ENCODE data around the gene HOXD1.

HOXD1 gene

DNA sequence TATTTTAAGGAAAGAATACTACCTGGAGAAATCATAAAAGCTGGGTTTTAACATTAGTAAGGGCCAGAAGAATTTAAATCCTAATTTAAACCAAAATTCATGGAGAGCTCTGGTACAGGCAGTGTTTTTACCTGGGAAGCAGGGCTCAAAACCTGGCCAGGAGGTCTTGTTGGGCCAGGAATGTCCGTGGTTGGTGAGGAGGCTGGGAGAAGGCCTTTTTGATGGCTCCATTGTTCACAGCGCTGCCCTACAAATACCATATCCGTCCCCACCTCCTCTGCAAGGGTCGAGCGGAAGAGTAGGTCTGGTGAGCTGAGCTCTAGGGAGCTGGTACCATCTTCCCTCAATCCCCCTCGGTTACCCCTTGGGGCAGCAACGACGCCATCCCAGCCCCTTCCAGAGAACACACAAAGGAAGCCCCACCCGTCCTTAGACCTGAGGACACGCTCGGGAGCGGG lies 10.9 kb upstream of the HOXD1 start:
- H3K27me3 Mint-ChIP-seq (ENCODE audit: low read depth) = peaks cover 26% of the 10 kb centered on the region

DNA sequence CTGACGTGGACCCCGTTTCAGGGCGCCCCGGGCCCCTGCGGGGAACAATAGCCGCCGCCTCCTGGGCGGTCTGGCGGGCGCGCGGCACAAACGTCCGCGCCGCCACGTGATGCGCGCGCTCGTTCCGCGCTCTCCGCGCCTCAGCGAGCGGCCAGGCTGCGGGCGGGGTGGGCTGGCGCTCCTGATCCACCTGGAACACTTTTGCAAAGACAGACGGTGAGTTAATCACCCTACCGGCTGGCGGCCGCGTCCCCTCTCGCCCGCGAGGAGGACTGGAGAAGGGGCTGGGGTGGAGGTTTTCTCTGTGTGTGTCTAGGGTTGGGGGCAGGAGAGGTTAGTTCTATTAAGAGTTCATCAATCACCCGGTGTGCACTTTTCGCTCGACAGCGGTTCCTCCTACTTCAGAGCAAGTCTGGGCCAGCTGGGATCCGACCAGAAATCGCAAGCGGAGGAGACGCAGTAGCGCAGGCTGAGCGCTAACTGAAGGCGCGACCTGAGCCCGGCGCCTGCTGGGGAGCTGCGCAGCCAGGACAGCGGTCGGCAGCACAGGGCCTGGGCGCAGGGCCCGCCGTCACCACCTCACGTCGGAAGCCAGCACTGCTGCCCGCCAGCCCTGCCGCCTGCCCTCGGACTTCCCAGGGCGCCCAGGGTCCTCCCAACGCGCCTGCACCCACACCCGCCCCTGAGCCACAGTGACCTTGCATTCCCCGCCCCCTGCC lies 10.3 kb upstream of the HOXD1 start:
- Mint-ChIP-seq H3K36me3 (ENCODE audit: low read depth) (peaks cover 10% of the 10 kb centered on the region), H3K4me3 (peak overlapping the region; percentile 80 to 93 (median 84)), H3K27me3 (ENCODE audit: low read depth) (peaks cover 27% of the 10 kb centered on the region), H3K27ac (peak overlapping the region; percentile 97 to 100 (median 99)), H3K9me3 (no peaks in the 10 kb centered on the region), H3K4me1 (peaks cover 63% of the 10 kb centered on the region)
- TF ChIP-seq, protein P1, sequence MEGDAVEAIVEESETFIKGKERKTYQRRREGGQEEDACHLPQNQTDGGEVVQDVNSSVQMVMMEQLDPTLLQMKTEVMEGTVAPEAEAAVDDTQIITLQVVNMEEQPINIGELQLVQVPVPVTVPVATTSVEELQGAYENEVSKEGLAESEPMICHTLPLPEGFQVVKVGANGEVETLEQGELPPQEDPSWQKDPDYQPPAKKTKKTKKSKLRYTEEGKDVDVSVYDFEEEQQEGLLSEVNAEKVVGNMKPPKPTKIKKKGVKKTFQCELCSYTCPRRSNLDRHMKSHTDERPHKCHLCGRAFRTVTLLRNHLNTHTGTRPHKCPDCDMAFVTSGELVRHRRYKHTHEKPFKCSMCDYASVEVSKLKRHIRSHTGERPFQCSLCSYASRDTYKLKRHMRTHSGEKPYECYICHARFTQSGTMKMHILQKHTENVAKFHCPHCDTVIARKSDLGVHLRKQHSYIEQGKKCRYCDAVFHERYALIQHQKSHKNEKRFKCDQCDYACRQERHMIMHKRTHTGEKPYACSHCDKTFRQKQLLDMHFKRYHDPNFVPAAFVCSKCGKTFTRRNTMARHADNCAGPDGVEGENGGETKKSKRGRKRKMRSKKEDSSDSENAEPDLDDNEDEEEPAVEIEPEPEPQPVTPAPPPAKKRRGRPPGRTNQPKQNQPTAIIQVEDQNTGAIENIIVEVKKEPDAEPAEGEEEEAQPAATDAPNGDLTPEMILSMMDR (IDR thresholded peaks at IDR 0.05; ENCODE audit: unreplicated experiment in 3 of 3) = no peak

More for the DNA sequence above, 10.9 kb upstream of the HOXD1 start:
- TF ChIP-seq, protein P1 (IDR thresholded peaks at IDR 0.05; ENCODE audit: unreplicated experiment in 3 of 3) = no peak
- Mint-ChIP-seq H3K9me3 (no peaks in the 10 kb centered on the region), H3K4me3 (peak overlapping the region; percentile 80 to 93 (median 84)), H3K4me1 (peaks cover 69% of the 10 kb centered on the region), H3K36me3 (ENCODE audit: low read depth) (peaks cover 12% of the 10 kb centered on the region), H3K27ac (peak overlapping the region; percentile 97 to 100 (median 99))

DNA sequence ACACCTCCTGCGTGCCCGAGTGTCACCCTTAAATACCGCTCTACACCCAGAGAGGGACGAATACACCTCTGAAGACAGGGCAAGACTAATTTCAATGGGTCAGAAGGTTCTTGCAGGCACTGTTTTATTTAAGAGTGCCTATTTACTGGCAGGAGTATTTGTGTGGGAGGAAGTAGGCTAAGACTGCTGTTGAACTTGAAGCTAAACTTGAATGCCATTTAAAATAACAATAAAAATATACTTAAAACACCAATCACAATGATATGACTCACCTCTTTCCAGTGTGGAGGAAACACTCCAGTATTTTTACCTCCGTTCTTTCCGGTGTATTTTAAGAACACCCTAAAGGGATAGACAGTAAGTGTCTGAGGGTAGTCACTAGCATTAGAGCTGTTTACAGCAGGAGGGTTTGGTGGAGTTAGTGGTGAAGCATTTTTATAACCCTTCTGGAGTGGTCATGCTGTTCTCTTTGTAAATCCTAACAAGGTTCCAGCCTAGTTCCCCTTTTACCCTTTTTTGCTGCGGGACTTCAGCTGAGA lies 9.6 kb upstream of the HOXD1 start:
- H3K4me3 Mint-ChIP-seq = peak overlapping the region; percentile 36 to 73 (median 71)
- H3K36me3 Mint-ChIP-seq (ENCODE audit: low read depth) = peaks cover 10% of the 10 kb centered on the region
- peaks cover 57% of the 10 kb centered on the region for H3K4me1 Mint-ChIP-seq
- TF ChIP-seq, protein P1 (IDR thresholded peaks at IDR 0.05; ENCODE audit: unreplicated experiment in 3 of 3) = no peak
- no peaks in the 10 kb centered on the region for H3K9me3 Mint-ChIP-seq
- peaks cover 31% of the 10 kb centered on the region for H3K27me3 Mint-ChIP-seq (ENCODE audit: low read depth)
- H3K27ac Mint-ChIP-seq = peak overlapping the region; percentile 69 to 100 (median 97)

DNA sequence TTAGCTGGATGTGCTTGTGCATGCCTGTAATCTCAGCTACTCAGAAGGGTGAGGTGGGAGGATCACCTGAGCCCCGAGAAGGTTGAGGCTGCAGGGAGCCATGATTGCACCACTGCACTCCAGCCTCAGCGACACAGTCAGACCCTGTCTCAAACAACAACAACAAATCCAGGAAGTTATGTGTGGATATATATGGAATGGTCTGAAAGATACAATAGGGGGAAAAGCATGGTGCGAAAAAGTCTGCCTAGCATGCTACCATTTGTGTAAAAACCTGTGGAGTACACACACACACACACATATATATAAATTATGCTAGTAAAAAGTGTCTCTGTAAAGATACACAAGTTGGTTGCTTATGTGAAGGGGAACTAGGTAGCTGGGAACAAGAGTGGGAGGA lies 6.9 kb upstream of the HOXD1 start:
- H3K27me3 Mint-ChIP-seq (ENCODE audit: low read depth) = peaks cover 41% of the 10 kb centered on the region
- no peaks in the 10 kb centered on the region for H3K9me3 Mint-ChIP-seq
- H3K4me1 Mint-ChIP-seq = peaks cover 35% of the 10 kb centered on the region
- H3K36me3 Mint-ChIP-seq (ENCODE audit: low read depth) = peaks cover 10% of the 10 kb centered on the region
- TF ChIP-seq, protein P1 (IDR thresholded peaks at IDR 0.05; ENCODE audit: unreplicated experiment in 3 of 3) = no peak
- no peak overlapping the region for H3K4me3 Mint-ChIP-seq
- H3K27ac Mint-ChIP-seq = no peak overlapping the region

DNA sequence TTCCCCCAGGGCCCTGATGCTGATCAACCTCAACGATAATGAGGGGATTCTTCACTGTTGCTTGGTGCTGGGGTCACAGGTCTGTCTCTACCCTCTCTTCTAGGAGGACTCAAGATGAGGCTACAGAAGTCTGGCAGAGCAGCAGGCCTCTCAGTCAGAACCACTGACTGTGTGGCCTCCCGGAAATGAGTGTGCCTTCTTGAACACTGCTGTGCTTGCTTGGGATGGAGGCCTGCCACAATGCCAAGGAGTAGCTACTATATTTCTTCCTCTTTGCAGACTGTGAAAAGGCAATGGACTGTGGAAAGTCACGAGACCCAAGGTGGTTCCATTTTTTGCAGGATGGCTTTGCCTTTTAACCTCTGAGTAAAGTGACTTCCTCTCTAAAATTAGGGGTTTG lies 5.8 kb upstream of the HOXD1 start:
- Mint-ChIP-seq H3K4me3 (peak overlapping the region in 1 of 3 experiments; percentile 6), H3K4me1 (peaks cover 30% of the 10 kb centered on the region), H3K27ac (peak overlapping the region in 1 of 3 experiments; percentile 33), H3K36me3 (ENCODE audit: low read depth) (peaks cover 7% of the 10 kb centered on the region), H3K27me3 (ENCODE audit: low read depth) (peaks cover 47% of the 10 kb centered on the region), H3K9me3 (no peaks in the 10 kb centered on the region)
- TF ChIP-seq, protein P1 (IDR thresholded peaks at IDR 0.05; ENCODE audit: unreplicated experiment in 3 of 3) = no peak
